HepG2 (cell line): ENCODE measurements around the gene LTC4S. TPM values are rescaled to one million over a fixed set of nuclear protein-coding genes. Genes with fewer than 3 reads are reported as not detected.

Experiments
- ATAC-seq: fragments of 200-7000 bp; cut with Tn5 transposase; 3 replicates; pipeline ENCODE4 v1.9.1; 2020; ENCODE audit warnings: mild to moderate bottlenecking, moderate library complexity
- BruUV-seq: library from RNA; stranded (reverse); fragments of 400-500 nt; replicated peaks from 2 replicates; lab custom pipeline; 2021; lab: Mats Ljungman, UMichigan
- CTCF ChIA-PET: fragments of 300-600 bp; formaldehyde crosslinking; extraction: SDS; loops from one replicate; lab custom pipeline; 2021; ENCODE audit warnings: low total read pairs, inconsistent platforms, low intra/inter-chr PET ratio; lab: Yijun Ruan, JAX
- POLR2A ChIA-PET: fragments of 350-600 bp; sonication (Branson Sonifier 250); formaldehyde crosslinking; loops from one replicate; lab custom pipeline; 2020; ENCODE audit warnings: antibody characterized with exemption, inconsistent platforms; lab: Yijun Ruan, JAX
- DNase-seq: peaks from one replicate; pipeline ENCODE4 v3.0.0-alpha.2; 2015; ENCODE audit warnings: low spot score
- FAIRE-seq: peaks from 3 replicates; lab custom pipeline; 2011; peaks lifted over from hg19 to GRCh38; lab: Jason Lieb, UNC
- H2AFZ ChIP-seq: one replicate; pipeline ENCODE4 v1.6.1; 2011; ENCODE audit warnings: low read length, inconsistent platforms
- H3K27ac ChIP-seq: fragments of 300-600 bp; 3 replicates; pipeline ENCODE4 v1.8.0; 2011; ENCODE audit warnings: mixed run types, mild to moderate bottlenecking, mixed read lengths, low read length, inconsistent platforms; ENCODE audit not compliant: insufficient read depth; ENCODE audit errors: extremely low read length
- H3K27me3 ChIP-seq, 2 experiments: fragments of 200-600 bp in 1 of 2; 2 replicates in 1 of 2; 3 replicates in 1 of 2; pipeline versions ENCODE4 v1.6.0 to v1.8.0; 2011; ENCODE audit warnings: low read length in 2 of 2, mild to moderate bottlenecking in 2 of 2, moderate library complexity in 2 of 2, inconsistent platforms in 1 of 2; ENCODE audit not compliant: insufficient read depth in 2 of 2, control insufficient read depth in 1 of 2
- H3K36me3 ChIP-seq, 2 experiments: fragments of 200-600 bp in 1 of 2; replicated peaks in 1 of 2; 2 replicates in 1 of 2; 3 replicates in 1 of 2; pipeline versions ENCODE4 v1.5.1 to v1.8.0; 2011; ENCODE audit warnings: low read length in 2 of 2, inconsistent platforms in 1 of 2; ENCODE audit not compliant: insufficient read depth in 2 of 2, control insufficient read depth in 1 of 2
- H3K4me1 ChIP-seq: 2 replicates; pipeline ENCODE4 v1.5.1; 2012; ENCODE audit warnings: low read length, inconsistent platforms; ENCODE audit not compliant: insufficient read depth
- H3K4me2 ChIP-seq: 2 replicates; pipeline ENCODE4 v1.6.0; 2011; ENCODE audit warnings: low read depth, low read length, inconsistent platforms
- H3K4me3 ChIP-seq, 3 experiments: fragments of 200-600 bp in 1 of 3; sonication (generic), shearing (Covaris generic) in 1 of 3; replicated peaks in 1 of 3; 2 replicates each; pipeline ENCODE4 v1.5.1; 2011 to 2016; ENCODE audit warnings: low read length in 3 of 3, inconsistent platforms in 2 of 3, low read depth in 2 of 3, mild to moderate bottlenecking in 2 of 3, control low read depth in 1 of 3, mixed read lengths in 1 of 3; ENCODE audit not compliant: insufficient read depth in 1 of 3
- H3K79me2 ChIP-seq: one replicate; pipeline ENCODE4 v1.6.1; 2011; ENCODE audit warnings: low read length, inconsistent platforms; ENCODE audit not compliant: insufficient read depth
- H3K9ac ChIP-seq: 2 replicates; pipeline ENCODE4 v1.6.0; 2011; ENCODE audit warnings: mild to moderate bottlenecking, low read depth, low read length, inconsistent platforms; ENCODE audit not compliant: insufficient read depth
- H3K9me3 ChIP-seq: 2 replicates; pipeline ENCODE4 v1.5.1; 2012; ENCODE audit warnings: mild to moderate bottlenecking, low read length
- H4K20me1 ChIP-seq: 2 replicates; pipeline ENCODE4 v1.6.0; 2011; ENCODE audit warnings: inconsistent platforms, mild to moderate bottlenecking, low read length, moderate library complexity; ENCODE audit not compliant: insufficient read depth
- AGO2 ChIP-seq: fragments of 200-400 bp; formaldehyde crosslinking; optimal IDR thresholded peaks from 2 replicates; pipeline ENCODE3; 2017; ENCODE audit warnings: mild to moderate bottlenecking, low read depth, low read length, moderate library complexity
- DR1 ChIP-seq: sonication (generic); formaldehyde crosslinking; IDR thresholded peaks from 2 replicates; pipeline ENCODE4 v1.8.0; 2021; ENCODE audit warnings: mild to moderate bottlenecking, missing genetic modification reagents, inconsistent platforms
- ISL2 ChIP-seq: sonication (generic); formaldehyde crosslinking; IDR thresholded peaks from 2 replicates; pipeline ENCODE4 v1.5.0; 2020; ENCODE audit warnings: missing genetic modification reagents
- NFIC ChIP-seq: IDR thresholded peaks from 2 replicates; pipeline ENCODE4 v1.6.1; 2012; ENCODE audit warnings: mild to moderate bottlenecking, low read length, inconsistent platforms
- POLR2AphosphoS2 ChIP-seq: IDR thresholded peaks from 2 replicates; pipeline ENCODE4 v1.6.1; 2011; ENCODE audit warnings: low read depth, low read length, improper control_type of control experiment
- POLR2AphosphoS5 ChIP-seq: IDR thresholded peaks from 2 replicates; pipeline ENCODE4 v1.6.1; 2012; ENCODE audit warnings: low read depth, low read length
- POLR2G ChIP-seq: fragments of 200-400 bp; formaldehyde crosslinking; IDR thresholded peaks from 2 replicates; pipeline ENCODE4 v1.6.1; 2018; ENCODE audit warnings: mild to moderate bottlenecking, low read depth, low read length, moderate library complexity
- RBFOX2 ChIP-seq: fragments of 200-400 bp; formaldehyde crosslinking; IDR thresholded peaks from 2 replicates; pipeline ENCODE4 v1.6.1; 2017; ENCODE audit warnings: low read depth, mild to moderate bottlenecking, low read length
- RBM22 ChIP-seq: fragments of 200-400 bp; formaldehyde crosslinking; optimal IDR thresholded peaks from 2 replicates; pipeline ENCODE3; 2017; ENCODE audit warnings: mild to moderate bottlenecking, low read length, moderate library complexity
- SOX13 ChIP-seq, 3 experiments: fragments of 450-650 bp in 1 of 3; sonication (generic) in 1 of 3; formaldehyde crosslinking in 1 of 3; IDR thresholded peaks in 2 of 3; conservative IDR thresholded peaks in 1 of 3; 2 replicates each; pipeline versions ENCODE4 v1.5.0 to v1.6.1; 2016 to 2020; ENCODE audit warnings: antibody characterized with exemption in 1 of 3, mild to moderate bottlenecking in 1 of 3, missing compliant biosample characterization in 1 of 3, missing genetic modification reagents in 1 of 3, moderate library complexity in 1 of 3
- THAP11 ChIP-seq: IDR thresholded peaks from 2 replicates; pipeline ENCODE4 v1.6.1; 2016; ENCODE audit warnings: missing biosample characterization, missing genetic modification reagents
- ZNF205 ChIP-seq: IDR thresholded peaks from 2 replicates; pipeline ENCODE4 v1.6.1; 2018; ENCODE audit warnings: missing biosample characterization, missing genetic modification reagents
- ZNF224 ChIP-seq: sonication (generic); formaldehyde crosslinking; IDR thresholded peaks from 2 replicates; pipeline ENCODE4 v1.5.0; 2020; ENCODE audit warnings: mild to moderate bottlenecking, missing genetic modification reagents
- whole genome bisulfite sequencing: methylation state at CpG from one replicate; pipeline ENCODE4 v1.1.6; 2017; ENCODE audit warnings: low lambda C conversion rate; 5-methylcytosine and 5-hydroxymethylcytosine counted together
- in situ Hi-C: cut with HindIII; loops from 2 replicates; pipeline ENCODE4 v1.10.0; 2017; ENCODE audit warnings: low pct_unique_long_range_greater_than_20kb; ENCODE audit not compliant: extremely low pct_ligation_motif_present
- intact Hi-C: fragments of 100-400 bp; cut with micrococcal nuclease; formaldehyde crosslinking; loops from one replicate; pipeline ENCODE4 v1.10.0; 2022; ENCODE audit not compliant: unreplicated experiment
- polyA plus RNA-seq, 8 experiments: library from polyadenylated mRNA; depleted of rRNA in 3 of 8; stranded (reverse) in 7 of 8; unstranded in 1 of 8; fragments of >200 nt; fragmentation: Illumina TruSeq in 4 of 8; extraction: Trizol in 4 of 8; gene quantifications; 2 replicates each; pipeline versions ENCODE4 v1.2.1 to v1.2.3, GENCODE V29; 2011 to 2016; ENCODE audit warnings: low read depth in 4 of 8, missing spikeins in 1 of 8, mixed read lengths in 1 of 8; ENCODE audit not compliant: insufficient read depth in 1 of 8
- total RNA-seq, 5 experiments: library from RNA; depleted of rRNA; stranded (reverse); fragments of >200 nt; fragmentation: Illumina TruSeq; extraction: Trizol; gene quantifications; 2 replicates each; pipeline ENCODE4 v1.2.3, GENCODE V29; 2016; ENCODE audit warnings: low read depth in 1 of 5
- TF ChIP-seq, protein P1 (sequence below): sonication (generic); formaldehyde crosslinking; IDR thresholded peaks from 2 replicates; pipeline ENCODE4 v1.5.1; 2020; ENCODE audit warnings: mild to moderate bottlenecking, missing genetic modification reagents, moderate library complexity
- TF ChIP-seq, protein P2 (sequence below): sonication (generic); formaldehyde crosslinking; IDR thresholded peaks from 2 replicates; pipeline ENCODE4 v1.4.0; 2020; ENCODE audit warnings: missing genetic modification reagents
- TF ChIP-seq, protein P3 (sequence below): sonication (generic); formaldehyde crosslinking; IDR thresholded peaks from 2 replicates; pipeline ENCODE4 v1.4.0; 2020; ENCODE audit warnings: missing genetic modification reagents, borderline replicate concordance

The LTC4S gene
- total and polyA plus RNA-seq, 2 of the 13 experiments (the other 11 are each of a cell fraction or from before 2014, with no cell fraction given): 0.35 TPM; not detected in 1

DNA sequence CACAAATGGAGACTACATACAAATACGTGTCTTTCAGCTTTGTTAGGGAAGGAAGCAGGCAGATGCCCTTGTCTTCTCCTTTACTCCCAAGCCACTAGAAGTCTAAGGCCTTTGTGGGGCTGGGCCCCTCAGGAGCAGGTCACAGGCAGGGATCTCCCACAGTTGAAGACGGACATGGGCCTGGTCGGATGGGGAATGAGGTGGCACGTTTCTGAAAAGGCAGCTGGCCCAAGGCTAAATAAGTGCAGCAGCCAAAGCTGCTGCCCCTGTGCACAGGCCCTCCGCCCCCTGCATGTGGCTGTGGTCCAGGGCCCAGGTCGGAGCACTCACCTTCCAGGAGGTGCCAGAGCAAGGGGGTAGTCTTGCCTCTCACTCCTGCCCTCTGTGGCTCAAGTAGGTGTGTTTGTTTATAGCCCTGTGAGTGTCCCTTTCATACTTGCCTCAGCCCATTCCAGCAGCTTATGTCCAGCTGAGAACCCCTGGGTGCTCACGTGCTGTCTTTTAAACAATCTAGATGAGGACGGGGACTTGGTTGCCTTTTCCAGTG lies 28.7 kb downstream of the LTC4S start:
- WGBS: 64% methylated on average over 7 of the region's 8 CpGs
- Histone ChIP-seq H3K9me3 (no peaks in the 10 kb centered on the region), H4K20me1 (peaks cover 51% of the 10 kb centered on the region), H2AFZ (no peak overlapping the region), H3K79me2 (peaks cover 49% of the 10 kb centered on the region), H3K4me2 (peak overlapping the region; percentile 92), H3K27ac (peak overlapping the region; percentile 99), H3K4me1 (peaks cover 87% of the 10 kb centered on the region), H3K4me3 (peak overlapping the region; percentile 97 to 99 (median 99)), H3K9ac (peak overlapping the region; percentile 100), H3K36me3 (peaks cover 17 to 36% of the 10 kb centered on the region in 2 experiments), H3K27me3 (no peaks in the 10 kb centered on the region)
- no peak for ATAC-seq
- in situ Hi-C loops: no loop called here
- no peak for FAIRE-seq
- DNase-seq: no peak
- BruUV-seq: no TSS peak
- ChIA-PET CTCF (no interaction called here), POLR2A (interaction anchor here (0.6 to 1.8 kb wide), 12 partner anchors 8 to 90 kb away, joined by 3 to 11 read pairs (median 4); partner anchors contain the start of genes MGAT4B and MRNIP)
- intact Hi-C loops: no loop called here
- TF ChIP-seq, protein P1, sequence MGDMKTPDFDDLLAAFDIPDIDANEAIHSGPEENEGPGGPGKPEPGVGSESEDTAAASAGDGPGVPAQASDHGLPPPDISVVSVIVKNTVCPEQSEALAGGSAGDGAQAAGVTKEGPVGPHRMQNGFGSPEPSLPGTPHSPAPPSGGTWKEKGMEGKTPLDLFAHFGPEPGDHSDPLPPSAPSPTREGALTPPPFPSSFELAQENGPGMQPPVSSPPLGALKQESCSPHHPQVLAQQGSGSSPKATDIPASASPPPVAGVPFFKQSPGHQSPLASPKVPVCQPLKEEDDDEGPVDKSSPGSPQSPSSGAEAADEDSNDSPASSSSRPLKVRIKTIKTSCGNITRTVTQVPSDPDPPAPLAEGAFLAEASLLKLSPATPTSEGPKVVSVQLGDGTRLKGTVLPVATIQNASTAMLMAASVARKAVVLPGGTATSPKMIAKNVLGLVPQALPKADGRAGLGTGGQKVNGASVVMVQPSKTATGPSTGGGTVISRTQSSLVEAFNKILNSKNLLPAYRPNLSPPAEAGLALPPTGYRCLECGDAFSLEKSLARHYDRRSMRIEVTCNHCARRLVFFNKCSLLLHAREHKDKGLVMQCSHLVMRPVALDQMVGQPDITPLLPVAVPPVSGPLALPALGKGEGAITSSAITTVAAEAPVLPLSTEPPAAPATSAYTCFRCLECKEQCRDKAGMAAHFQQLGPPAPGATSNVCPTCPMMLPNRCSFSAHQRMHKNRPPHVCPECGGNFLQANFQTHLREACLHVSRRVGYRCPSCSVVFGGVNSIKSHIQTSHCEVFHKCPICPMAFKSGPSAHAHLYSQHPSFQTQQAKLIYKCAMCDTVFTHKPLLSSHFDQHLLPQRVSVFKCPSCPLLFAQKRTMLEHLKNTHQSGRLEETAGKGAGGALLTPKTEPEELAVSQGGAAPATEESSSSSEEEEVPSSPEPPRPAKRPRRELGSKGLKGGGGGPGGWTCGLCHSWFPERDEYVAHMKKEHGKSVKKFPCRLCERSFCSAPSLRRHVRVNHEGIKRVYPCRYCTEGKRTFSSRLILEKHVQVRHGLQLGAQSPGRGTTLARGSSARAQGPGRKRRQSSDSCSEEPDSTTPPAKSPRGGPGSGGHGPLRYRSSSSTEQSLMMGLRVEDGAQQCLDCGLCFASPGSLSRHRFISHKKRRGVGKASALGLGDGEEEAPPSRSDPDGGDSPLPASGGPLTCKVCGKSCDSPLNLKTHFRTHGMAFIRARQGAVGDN (CRISPR knock-in tag): peak; percentile 51
- 0 out of 2 replicates have a peak, but pooled peaks have one; percentile 16 for TF ChIP-seq POLR2AphosphoS2
- TF ChIP-seq, protein P2, sequence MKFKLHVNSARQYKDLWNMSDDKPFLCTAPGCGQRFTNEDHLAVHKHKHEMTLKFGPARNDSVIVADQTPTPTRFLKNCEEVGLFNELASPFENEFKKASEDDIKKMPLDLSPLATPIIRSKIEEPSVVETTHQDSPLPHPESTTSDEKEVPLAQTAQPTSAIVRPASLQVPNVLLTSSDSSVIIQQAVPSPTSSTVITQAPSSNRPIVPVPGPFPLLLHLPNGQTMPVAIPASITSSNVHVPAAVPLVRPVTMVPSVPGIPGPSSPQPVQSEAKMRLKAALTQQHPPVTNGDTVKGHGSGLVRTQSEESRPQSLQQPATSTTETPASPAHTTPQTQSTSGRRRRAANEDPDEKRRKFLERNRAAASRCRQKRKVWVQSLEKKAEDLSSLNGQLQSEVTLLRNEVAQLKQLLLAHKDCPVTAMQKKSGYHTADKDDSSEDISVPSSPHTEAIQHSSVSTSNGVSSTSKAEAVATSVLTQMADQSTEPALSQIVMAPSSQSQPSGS (CRISPR knock-in tag): no peak
- peak; percentile 11 for TF ChIP-seq RBM22
- 0 out of 2 replicates have a peak, but pooled peaks have one; percentile 3 for TF ChIP-seq THAP11 (CRISPR knock-in tag)
- TF ChIP-seq ZNF224 (CRISPR knock-in tag): no peak
- peak; percentile 89 for TF ChIP-seq AGO2
- TF ChIP-seq NFIC: no peak
- no peak for TF ChIP-seq ISL2 (CRISPR knock-in tag)
- no peak for TF ChIP-seq SOX13 (IDR thresholded peaks at IDR 0.05)
- no peak for TF ChIP-seq SOX13 (CRISPR knock-in tag; conservative IDR thresholded peaks at IDR 0.05 in 1 of 2, IDR thresholded peaks at IDR 0.05 in 1 of 2)
- TF ChIP-seq, protein P3, sequence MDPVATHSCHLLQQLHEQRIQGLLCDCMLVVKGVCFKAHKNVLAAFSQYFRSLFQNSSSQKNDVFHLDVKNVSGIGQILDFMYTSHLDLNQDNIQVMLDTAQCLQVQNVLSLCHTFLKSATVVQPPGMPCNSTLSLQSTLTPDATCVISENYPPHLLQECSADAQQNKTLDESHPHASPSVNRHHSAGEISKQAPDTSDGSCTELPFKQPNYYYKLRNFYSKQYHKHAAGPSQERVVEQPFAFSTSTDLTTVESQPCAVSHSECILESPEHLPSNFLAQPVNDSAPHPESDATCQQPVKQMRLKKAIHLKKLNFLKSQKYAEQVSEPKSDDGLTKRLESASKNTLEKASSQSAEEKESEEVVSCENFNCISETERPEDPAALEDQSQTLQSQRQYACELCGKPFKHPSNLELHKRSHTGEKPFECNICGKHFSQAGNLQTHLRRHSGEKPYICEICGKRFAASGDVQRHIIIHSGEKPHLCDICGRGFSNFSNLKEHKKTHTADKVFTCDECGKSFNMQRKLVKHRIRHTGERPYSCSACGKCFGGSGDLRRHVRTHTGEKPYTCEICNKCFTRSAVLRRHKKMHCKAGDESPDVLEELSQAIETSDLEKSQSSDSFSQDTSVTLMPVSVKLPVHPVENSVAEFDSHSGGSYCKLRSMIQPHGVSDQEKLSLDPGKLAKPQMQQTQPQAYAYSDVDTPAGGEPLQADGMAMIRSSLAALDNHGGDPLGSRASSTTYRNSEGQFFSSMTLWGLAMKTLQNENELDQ (CRISPR knock-in tag): no peak
- TF ChIP-seq ZNF205: no peak
- TF ChIP-seq DR1 (CRISPR knock-in tag): no peak
- TF ChIP-seq POLR2AphosphoS5: peak; percentile 52; the same call in 1 of the 2 replicates
- peak; percentile 50; the same call in 1 of the 2 replicates for TF ChIP-seq POLR2G
- peak; percentile 65; the same call in 1 of the 2 replicates for TF ChIP-seq RBFOX2
